Activated T-helper 9 cell treated with anti-CD3 and anti-CD28 coated beads, Interleukin-2, amount 50 U/mL, for 16 hours (primary cell): ENCODE results near the gene KHK.

Source experiments
- DNase-seq: peaks from one replicate; pipeline ENCODE4 v3.0.0-alpha.2; 2020; ENCODE audit warnings: low read depth

The KHK gene

DNA sequence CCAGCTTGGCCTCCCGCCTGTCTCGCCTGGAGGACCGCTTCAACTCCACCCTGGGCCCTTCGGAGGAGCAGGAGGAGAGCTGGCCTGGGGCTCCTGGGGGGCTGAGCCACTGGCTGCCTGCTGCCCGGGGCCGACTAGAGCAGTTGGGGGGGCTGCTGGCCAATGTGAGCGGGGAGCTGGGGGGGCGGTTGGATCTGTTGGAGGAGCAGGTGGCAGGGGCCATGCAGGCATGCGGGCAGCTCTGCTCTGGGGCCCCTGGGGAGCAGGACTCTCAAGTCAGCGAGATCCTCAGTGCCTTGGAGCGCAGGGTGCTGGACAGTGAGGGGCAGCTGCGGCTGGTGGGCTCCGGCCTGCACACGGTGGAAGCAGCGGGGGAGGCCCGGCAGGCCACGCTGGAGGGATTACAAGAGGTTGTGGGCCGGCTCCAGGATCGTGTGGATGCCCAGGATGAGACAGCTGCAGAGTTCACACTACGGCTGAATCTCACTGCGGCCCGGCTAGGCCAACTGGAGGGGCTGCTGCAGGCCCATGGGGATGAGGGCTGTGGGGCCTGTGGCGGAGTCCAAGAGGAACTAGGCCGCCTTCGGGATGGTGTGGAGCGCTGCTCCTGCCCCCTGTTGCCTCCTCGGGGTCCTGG, 3.7 kb upstream of the KHK start:
- no peak for DNase-seq

DNA sequence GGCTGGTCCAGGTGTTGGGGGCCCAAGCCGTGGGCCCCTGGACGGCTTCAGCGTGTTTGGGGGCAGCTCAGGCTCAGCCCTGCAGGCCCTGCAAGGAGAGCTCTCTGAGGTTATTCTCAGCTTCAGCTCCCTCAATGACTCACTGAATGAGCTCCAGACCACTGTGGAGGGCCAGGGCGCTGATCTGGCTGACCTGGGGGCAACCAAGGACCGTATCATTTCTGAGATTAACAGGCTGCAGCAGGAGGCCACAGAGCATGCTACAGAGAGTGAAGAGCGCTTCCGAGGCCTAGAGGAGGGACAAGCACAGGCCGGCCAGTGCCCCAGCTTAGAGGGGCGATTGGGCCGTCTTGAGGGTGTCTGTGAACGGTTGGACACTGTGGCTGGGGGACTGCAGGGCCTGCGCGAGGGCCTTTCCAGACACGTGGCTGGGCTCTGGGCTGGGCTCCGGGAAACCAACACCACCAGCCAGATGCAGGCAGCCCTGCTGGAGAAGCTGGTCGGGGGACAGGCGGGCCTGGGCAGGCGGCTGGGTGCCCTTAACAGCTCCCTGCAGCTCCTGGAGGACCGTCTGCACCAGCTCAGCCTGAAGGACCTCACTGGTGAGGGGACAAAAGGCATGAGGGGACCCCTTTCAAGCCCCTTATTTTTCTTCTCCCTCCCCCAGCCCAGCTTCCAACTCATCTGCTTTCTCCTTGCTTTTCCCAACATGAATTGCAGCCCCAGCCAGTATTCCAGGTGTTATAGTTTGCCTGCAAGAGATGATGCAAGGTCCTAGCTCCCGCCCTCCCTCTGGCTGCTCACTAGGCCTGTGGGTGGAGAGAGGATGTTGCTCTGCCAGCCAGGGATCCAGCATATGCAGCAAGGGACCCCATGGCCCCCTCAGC, 2.9 kb upstream of the KHK start:
- no peak for DNase-seq

DNA sequence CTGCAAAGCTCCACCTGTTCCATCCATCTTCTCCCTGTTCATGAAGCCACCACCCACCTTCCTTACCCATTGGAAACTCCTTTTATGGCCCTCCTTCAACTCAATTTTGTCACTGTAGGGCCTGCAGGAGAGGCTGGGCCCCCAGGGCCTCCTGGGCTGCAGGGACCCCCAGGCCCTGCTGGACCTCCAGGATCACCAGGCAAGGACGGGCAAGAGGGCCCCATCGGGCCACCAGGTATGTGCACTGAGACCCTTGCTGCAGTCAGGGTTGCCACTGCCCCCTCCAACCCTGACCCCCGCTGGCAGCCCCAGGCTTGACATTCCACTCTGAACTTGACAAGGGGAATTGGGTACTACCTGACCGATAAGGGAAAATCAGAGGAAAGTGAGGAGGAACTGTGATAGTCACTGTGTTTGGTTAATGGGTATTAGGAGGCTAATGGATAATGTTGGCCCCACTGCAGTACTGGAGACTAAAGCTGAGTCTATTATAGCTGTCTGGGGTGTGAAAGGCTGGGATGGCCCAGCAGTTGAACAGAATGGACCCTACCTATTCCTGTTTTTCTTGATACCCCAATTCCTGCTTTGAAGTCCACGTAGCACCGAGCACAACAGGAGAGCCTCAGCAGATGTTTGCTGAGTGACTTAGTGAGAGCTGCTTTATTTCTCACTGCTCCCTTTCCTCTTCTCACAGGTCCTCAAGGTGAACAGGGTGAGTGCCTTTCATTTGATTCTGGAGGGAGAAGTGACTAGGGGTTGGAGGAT, 2.1 kb upstream of the KHK start:
- DNase-seq = no peak

DNA sequence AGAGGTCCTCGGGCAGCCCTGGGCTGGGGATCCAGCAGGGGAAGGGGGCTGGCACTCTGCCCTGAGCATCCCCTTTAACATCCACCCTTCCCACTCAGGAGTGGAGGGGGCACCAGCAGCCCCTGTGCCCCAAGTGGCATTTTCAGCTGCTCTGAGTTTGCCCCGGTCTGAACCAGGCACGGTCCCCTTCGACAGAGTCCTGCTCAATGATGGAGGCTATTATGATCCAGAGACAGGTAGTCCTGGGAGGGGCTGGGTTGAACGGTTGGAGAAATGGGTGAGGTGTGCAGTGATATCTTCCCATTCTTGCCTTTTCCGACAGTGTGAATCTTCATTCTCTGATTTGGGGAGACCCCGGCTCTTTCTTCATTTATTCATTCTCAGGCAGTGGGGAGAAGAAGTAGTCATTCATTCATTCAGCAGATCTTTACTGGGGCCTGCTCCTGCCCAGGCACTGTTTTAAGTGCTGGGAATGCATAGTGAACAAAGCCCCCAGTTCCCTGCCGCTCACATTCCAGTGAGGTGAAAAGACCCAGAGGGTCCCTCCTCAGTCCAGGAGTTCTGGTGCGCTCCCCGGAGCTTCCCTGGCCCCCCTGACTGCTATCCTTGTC, 1.4 kb upstream of the KHK start:
- DNase-seq = no peak

DNA sequence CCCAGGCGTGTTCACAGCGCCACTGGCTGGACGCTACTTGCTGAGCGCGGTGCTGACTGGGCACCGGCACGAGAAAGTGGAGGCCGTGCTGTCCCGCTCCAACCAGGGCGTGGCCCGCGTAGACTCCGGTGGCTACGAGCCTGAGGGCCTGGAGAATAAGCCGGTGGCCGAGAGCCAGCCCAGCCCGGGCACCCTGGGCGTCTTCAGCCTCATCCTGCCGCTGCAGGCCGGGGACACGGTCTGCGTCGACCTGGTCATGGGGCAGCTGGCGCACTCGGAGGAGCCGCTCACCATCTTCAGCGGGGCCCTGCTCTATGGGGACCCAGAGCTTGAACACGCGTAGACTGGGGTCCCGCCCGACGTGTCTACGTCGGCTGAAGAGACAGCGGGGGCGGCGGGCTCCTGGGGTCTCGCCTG, 891 bp upstream of the KHK start:
- DNase-seq = peak; percentile 9

DNA sequence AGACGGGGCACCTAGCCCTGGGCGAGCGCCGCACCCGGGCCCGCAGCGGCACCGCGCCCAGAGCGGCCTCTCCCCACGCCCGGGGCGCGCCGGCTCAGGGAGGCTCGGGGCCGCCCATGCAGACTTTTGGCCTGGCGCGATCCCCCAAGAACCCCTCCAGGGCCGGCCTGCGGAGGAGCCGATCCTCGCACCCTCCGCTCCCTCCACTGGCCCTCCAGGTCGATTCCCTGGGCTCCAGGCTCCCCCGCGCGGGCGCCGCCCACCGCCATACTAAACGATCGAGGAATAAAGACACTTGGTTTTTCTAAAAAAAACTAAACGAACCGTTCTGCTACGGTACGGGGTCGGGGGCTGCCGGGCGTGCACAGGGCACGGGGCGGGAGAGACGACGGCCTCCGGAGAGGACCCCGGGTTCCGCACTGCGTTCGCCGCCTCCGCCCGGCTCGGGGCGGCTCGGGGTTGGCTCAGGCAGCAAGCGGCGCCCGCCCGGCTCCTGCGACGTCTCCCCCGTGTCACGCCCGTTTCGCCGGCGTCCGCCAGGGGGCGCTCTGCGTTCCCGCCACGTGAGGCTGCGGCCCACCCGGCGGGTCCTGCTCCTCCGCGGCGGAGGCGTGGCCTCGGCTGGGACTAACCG, 365 bp upstream of the KHK start:
- DNase-seq = peak; percentile 99

DNA sequence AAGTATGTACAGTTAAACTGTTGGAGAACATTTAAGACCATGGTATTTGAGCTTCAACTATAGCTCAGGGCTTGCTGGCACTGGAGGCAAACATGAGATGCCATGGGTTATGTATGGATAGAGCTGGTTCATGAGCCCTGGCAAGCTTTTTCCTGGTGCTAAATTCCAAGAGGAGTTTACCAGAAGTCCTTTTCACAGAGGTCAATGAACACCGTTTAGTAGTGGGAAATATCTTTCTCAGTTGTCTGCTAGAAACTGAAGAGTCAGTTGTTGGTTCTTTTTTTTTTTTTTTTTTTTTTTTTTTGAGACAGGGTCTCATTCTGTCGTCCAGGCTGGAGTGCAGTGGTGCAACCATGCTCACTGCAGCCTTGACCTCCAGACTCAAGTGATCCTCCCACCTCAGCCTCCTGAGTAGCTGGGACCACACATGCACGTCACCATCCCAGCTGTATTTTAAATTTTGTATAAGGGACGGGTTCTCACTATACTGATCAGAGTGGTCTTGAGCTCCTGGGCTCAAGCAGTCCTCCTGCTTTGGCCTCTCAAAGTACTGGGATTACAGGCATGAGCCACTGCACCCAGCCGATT, 1.3 kb downstream of the KHK start:
- DNase-seq = no peak

DNA sequence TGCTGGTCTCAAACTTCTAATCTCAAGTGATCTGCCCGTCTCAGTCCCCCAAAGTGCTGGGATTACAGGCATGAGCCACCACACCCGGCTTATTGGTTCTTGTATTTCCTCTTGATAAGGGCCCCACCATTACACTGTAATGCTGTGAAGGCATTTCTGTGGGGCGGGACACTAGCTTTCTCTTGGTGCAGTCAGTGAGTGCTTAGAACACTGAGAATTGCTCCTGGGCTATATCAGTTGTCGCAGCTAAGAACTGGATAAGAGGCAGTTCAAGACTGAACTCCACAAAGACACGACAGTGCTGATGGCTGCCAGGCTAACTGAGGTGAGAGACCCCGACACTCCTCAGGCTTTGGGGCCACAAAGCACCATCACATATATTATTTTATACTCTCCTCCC, 2.1 kb downstream of the KHK start:
- DNase-seq = no peak

DNA sequence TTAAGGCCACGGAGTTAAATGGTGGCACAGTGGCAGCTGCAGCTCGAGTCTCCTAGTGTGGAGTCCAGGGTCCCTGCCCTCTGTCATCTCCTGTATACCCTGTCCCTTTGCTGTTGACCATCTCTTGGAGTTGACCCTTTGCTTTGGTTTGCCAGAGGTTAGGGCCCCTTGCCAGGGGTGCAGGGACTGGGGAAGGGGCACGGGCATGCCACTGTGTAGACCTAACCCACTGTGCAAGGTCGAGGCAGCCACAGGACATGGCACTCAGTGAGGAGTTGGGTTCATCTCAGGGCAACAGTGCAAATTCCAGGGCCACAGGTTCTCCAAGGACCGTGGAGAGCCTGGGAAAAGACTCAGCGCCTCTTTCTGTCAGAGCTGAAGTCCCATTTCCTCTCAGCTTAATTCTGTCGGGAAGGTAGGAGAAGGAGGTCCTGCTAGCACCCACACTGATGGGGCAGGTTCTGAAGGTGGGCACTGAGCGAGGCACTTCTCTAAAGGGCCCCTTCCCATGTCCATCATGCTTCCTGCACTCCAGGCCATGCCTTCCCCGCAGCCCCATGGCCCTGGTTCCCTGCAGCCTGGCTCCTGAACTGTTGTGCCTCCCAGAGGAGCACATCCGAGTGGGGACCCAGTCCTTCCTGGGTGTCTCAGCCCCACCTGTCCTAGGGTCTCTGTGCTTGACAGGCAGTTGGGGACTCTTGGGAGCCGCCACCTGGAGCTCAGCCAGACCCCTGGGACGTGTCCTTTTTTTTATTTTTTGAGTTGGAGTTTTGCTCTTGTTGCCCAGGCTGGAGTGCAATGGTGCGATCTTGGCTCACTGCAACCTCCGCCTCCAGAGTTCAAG, 2.8 kb downstream of the KHK start:
- no peak for DNase-seq

DNA sequence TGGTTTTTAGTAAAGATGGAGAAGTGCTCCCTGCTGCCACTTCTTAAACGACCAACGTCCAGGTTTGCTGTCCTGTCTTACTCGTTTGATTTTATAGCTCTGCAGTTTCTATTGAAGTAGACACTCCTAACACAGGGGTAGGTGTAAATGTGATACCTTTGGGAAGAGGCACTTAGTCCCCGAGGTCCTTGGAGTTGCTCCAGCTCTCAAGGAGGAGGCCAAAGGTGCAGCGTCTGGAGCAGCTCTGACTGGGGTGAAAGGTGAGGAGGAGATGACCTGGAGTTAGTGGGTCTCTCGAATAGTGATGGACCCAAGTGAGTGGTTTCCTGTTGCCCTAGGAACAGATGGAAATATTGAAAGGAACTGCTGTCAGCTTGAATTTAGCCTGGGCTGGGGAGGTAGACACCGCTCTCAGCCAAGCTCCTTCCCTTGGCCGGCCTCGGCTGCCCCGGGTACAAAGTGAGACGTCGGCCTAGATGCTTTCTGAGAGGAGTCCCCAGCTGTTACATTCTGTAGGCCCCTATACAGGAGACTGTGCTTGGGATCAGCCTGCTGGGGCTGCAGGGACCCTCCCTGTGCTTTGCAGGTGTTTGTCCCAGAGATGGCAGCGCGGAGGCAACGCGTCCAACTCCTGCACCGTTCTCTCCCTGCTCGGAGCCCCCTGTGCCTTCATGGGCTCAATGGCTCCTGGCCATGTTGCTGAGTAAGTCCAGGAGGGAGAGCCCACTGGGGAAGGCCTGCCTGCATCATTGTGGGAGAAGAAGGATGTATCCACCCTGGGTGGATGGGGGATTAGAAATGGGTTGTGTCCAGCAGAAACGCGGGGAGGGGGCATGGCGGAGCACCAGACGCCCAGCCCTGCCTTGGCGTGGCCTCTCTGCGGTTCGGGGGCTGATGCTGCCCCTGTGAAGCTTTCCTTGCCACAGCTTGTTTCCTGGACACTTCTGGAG, 5.4 kb downstream of the KHK start:
- DNase-seq = no peak

DNA sequence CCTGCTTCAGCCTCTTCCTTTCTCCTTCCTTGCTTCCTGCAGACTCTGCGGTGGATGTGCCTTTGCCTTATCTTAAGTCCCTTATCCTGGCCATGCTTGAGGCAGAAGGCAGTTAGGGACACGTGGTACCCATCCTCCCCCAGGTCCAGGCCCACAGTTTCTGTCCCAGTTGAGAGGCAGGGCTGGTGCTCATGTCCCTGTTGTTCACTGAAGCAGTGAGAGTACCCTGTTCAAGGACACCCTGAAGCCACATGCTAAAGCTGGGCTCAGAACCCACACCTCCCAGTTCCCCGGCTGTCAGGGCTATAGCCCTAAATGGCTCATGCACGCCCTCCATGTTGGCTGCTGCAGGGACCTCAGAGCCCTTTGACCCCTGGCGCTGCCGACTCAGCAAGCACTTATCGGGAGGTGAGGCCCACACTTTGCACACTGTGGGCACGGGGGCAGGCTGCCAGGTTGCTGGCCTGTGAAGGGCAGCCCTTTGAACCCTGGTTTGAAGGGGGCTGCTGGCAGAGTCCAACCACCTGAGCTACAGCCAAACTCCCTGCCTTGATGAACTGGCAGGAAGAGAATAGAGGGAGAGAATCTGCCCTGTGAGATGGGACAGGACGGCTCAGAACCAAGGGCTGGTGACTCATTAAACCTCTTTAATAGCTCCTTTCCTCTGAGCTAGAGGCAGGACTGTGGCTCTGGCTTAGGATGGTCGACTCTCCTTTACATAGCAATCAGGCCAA, 6.3 kb downstream of the KHK start:
- DNase-seq = no peak

DNA sequence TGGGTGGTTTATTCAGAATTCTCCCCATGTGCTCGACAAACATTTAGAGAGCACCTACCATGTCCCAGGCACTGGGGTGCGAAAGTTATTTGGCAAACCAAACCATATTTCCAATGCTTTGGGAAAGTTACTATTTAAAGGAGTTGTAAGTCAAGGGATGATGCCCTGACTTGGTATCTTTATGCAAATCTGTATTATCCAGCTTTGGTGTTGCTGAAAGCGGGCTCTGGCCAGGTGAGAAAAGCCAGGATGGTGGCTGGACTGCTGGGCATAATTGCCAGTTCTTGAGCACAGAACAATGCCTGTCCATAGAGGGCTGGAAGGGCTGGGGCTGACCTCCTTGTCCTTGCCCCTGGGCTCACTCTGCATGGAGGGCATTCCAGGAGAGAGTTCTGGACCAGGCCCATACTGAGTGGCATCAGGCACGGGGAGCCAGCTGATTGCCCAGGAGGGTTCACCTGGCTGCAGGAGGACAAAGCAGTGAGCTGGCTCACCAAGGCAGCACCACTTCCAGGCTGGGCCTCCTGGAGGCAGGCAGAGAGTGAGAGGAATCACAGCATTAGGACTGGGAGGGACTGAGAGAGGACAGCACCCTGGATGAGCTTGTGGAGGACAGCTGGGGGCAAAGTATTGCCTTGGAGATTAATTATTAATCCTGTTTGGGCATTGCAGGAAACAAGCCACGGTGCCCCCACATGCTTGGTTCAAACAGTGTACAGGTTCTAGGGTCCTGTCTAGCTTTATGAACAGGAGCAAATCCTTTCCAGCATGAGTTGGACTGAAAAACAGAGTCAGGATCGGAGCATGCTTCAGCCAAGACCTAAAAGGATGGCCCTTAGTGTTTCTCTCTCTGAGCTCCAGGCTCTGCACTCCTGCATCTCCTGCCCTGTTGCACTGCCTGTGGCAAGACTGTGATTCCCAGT, 7.1 kb downstream of the KHK start:
- DNase-seq = no peak

DNA sequence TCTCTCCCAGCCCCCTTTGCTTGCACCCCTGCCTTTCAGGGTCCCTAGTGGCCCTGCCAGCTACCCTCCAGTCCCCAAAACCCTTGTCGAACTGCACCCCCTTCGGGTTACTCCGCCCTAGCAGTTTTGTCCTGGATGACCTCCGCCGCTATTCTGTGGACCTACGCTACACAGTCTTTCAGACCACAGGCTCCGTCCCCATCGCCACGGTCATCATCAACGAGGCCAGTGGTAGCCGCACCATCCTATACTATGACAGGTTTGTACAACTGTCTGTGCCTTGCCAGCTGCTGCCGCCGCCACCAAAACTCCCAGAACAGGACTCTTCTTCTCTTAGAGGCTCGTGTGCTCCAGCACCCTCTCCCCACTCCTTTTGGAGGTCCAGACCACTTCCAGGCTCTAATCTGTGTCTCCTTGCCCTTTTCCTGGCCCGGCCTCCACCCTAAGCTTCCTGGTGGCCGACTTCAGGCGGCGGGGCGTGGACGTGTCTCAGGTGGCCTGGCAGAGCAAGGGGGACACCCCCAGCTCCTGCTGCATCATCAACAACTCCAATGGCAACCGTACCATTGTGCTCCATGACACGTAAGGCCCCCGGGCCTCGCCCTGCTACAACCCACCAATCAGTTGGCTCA, 7.9 kb downstream of the KHK start:
- DNase-seq = no peak

DNA sequence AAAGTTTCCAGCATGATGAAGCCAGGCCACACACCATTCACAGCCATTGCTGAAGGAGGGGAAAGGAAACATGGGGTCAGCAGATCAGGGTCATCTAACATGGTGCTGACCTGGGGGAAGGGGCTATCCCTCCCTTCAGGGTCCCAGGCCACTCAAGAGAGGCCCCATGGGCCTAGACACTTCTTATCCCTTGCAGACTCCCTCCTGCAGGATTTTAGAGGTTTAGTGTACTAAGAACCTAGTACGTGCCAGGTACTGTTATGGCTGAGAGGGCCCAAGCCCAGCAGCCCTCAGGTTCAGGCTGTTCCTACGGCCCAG, 8.8 kb downstream of the KHK start:
- DNase-seq = no peak

DNA sequence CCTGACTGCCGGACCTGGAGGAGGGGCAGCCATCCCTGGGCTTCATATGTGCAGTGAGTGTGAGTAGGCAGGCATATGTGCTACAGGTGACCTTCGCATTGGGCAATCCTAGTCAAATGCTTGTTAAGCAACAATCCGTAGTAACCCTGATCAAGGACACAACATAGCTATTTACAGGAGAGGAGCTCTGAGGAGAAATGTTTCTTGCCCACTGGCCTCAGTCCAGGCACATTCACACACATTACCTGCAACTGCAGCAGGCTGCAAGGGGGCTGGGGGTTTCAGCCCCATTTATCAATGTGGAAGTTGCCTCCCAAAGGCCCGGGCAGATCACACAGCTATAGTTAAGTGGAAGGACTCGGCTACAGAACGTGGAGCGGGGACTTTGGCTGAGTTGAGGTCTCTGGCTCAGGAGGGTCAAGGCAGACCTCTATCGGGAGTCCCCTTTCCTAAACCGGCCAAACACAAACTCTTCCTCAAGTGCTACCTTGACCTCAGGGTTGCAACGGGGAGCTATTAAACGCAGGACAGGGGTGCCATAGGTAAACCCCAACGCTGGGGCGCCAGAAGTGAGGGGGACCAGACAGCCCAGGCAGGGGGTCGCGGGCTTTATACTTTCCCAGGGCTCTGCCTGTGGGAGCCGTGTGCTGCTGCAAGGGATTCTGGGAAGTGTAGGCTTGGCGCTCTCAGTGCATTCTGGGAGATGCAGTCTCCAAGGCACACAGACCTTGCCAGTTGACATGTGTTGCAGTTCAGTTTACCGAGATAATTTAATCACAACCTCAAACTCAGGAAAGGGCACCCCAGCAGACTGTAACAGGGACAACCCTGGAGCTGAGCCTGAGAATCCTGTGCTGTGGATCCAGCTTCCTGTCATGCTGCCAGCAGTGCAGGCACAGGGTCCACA, 9.4 kb downstream of the KHK start:
- DNase-seq = no peak

DNA sequence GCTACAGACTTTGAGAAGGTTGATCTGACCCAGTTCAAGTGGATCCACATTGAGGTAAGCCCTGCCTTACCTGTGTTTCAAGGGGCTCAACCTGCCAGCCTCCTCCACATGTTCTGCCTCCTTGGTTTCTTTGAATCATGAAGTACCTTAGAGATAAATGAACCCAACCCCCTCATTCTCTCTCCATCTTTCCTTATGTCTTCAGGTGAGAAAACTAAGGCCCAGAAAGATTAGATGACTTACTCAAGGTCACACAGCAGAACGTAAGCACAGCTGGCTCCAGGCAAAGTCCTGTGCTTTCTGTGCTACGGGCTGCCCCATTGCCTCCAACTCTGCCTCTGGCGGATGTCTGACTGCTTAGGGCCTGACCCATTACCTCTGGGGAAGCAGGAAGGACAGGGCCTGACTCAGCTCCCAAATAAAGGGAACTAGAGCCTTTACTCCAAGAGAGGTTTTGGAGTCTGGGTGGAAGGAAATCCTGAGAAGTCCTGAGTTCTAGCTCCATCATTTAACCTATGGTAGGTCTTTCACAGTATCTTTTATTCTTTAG, 10.3 kb downstream of the KHK start:
- no peak for DNase-seq
